Astrocyte of the spinal cord (primary cell): ENCODE data around the gene ISY1.

Experiments used
- DNase-seq: peaks from one replicate; pipeline ENCODE4 v3.0.0; 2011; ENCODE audit warnings: low read depth, low spot score
- H3K4me3 ChIP-seq: 2 replicates; pipeline ENCODE4 v1.5.1; 2011; ENCODE audit warnings: low read depth, mild to moderate bottlenecking, low read length, moderate library complexity
- in situ Hi-C: cut with HindIII; loops from 2 replicates; pipeline ENCODE4 v1.10.0; 2017; ENCODE audit warnings: low sequenced_read_pairs
- TF ChIP-seq, protein P1 (sequence below): IDR thresholded peaks from 2 replicates; pipeline ENCODE4 v1.5.1; 2012; ENCODE audit warnings: low read depth, mild to moderate bottlenecking, low read length, inconsistent platforms

ISY1 gene

DNA sequence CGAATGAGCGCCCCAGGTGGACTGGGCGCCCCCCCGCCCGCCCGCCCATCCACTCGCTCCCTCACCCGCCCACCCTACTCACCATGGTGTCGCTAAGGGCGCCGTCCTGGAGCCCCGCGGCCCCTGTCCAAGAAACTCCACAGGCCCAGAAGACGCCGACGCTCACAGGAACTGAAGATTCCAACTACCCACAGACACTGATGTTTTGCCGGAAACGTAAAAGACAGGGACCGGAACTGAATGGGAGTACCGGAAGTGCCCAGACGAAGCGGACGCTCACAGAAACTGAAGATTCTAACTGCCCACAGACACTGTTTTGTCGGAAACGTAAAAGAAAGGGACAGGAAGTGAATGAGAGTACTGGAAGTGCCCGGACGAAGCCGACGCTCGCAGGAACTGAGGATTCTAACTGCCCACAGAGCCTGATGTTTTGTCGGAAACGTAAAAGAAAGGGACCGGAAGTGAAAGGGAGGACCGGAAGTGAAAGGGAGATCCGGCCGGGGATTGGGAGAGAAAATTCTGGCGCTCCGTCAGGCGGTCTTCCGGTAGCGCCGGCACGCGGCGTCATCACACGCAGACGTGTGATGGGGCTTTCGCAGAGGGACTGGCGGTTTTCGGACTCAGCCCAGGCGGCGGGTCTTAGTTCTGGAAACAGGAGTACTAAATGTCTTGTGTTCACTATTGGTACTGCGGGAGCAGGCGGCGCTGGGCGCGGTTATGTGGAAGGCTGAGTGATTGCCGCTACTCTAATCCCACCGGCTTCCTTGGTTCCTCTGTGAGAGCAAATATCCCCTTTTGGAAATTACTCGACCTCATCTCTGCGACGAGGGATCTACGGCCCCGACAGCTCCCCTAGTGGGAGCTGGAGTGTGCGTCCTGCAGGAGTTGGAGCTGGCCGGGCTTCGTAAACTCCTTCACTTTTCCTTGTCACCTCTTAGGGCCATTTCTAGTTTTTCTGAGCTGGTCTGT lies at the start of gene ISY1:
Gene ISY1, minus strand, starts transcription at position 173 of the 969 bp plus-strand sequence. Its CDS starts 88 bp downstream, at position 85.
- TF ChIP-seq, protein P1, sequence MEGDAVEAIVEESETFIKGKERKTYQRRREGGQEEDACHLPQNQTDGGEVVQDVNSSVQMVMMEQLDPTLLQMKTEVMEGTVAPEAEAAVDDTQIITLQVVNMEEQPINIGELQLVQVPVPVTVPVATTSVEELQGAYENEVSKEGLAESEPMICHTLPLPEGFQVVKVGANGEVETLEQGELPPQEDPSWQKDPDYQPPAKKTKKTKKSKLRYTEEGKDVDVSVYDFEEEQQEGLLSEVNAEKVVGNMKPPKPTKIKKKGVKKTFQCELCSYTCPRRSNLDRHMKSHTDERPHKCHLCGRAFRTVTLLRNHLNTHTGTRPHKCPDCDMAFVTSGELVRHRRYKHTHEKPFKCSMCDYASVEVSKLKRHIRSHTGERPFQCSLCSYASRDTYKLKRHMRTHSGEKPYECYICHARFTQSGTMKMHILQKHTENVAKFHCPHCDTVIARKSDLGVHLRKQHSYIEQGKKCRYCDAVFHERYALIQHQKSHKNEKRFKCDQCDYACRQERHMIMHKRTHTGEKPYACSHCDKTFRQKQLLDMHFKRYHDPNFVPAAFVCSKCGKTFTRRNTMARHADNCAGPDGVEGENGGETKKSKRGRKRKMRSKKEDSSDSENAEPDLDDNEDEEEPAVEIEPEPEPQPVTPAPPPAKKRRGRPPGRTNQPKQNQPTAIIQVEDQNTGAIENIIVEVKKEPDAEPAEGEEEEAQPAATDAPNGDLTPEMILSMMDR: peak; percentile 90
- in situ Hi-C loops: no loop called here
- peak within 1 kb of the TSS; percentile 76 for H3K4me3 ChIP-seq

DNA sequence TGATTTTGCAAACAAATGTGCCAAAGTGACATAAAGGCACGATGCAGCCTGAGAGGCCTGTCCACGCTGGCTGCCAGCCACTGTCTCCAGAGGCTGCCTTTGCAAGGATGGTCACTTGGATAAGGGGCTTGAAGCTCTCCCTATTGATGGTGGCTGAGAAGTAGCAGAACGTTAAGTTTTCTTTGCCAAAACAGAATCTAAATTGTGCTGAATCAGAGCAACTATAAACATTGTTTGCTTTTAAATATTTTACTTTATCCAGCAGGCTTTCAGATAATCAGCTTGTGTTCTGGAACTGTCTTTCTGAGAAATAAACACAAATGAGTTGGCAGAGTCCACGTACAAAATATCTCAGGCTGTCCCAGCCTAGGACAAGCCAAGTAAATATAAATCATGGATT lies 46.6 kb upstream of the ISY1 start:
- in situ Hi-C loops: no loop called here
- TF ChIP-seq, protein P1: no peak
- H3K4me3 ChIP-seq: no peak overlapping the region
- no peak for DNase-seq

More for the DNA sequence above, at the start of gene ISY1:
- DNase-seq: peak; percentile 98

DNA sequence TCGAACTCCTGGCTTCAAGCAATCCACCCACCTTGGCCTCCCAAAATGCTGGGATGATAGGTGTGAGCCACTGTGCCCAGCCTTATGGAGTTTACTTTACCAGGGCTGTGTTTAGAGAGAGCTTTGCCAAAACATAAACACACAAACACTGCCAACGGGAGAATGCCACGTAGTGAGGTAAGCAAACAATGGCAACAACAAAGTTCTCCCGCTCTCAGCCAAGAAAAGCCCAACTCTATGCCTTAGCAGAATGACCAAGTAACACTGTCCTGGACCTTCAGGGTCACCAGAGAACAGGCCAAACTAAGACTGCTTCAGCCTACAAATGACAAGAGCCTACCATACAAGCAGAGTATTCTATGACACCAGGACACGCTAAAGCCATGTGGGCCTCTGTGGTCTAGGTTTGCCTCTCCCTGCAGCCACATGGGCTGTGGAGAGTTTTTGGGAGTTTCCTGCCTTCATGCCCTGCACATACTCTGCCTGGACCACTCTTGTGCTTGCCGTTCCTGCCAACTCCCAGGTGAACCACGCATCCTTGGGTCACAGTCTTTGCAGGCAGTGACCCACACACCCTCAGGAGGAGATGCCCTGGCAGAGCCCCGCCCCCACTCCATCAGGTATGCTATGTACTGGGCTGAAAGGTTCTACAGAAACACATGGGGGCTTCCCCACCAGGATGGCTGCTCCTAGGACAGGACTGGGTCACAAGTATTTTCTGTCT lies 44.4 kb upstream of the ISY1 start:
- TF ChIP-seq, protein P1: no peak
- in situ Hi-C loops: no loop called here
- no peak for DNase-seq
- H3K4me3 ChIP-seq: no peak overlapping the region

DNA sequence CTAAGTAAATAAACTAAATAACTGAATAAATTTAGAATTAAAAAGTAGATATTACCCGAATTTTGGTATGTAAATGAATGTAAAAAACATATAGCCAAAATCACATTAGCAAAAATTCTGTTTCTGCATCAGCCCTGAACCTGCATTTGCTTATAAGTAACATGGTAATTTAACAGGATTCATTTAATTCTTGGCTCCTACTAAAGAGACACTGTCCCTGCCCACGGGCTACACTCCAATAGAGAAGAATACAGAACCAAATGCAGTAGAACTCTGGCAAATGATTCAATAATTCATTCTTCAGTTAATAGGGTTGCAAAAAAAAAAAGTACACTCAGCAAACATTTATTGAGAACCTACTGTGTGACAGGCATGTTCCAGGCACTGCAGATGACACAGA lies 43.6 kb upstream of the ISY1 start:
- in situ Hi-C loops: no loop called here
- no peak for DNase-seq
- H3K4me3 ChIP-seq: no peak overlapping the region
- TF ChIP-seq, protein P1: no peak

DNA sequence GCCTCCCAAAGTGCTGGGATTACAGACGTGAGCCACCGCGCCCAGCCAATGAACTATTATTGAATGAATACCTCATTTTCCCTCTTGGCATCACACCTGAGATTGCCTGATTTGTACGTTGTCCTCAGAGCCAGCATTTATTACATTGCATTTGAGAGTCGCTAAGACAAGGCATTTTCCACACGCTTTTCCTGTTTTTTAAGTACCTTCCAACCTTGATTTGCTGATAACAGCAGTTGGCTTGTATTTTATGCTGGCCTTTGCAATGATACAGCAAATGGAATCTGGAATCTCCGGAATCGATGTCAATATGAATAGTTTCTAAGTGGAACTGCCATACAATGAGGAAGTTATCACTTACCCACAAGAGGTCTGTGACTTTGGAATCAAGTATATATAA lies 38.5 kb upstream of the ISY1 start:
- in situ Hi-C loops: no loop called here
- no peak overlapping the region for H3K4me3 ChIP-seq
- DNase-seq: no peak
- TF ChIP-seq, protein P1: no peak

DNA sequence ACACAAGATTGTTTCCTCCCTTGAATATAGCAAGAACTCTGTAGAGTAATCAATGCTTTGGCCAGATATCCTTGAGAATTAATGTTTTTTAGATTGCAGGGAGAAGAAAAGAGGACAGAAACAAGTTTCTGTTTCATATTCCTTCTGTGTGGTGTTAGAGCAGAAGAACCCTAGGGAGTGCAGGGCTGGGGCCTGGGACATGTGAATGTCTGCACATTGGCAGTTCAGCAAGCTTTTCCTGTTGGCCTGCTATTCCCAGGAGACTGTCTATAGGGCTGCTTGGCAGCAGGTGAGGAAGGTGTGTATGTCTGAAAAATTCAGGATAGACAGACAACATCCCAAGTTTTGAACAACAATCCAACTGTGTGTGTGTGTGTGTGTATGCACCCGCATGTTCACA lies 36.5 kb upstream of the ISY1 start:
- DNase-seq: no peak
- in situ Hi-C loops: no loop called here
- no peak overlapping the region for H3K4me3 ChIP-seq
- TF ChIP-seq, protein P1: no peak
